Endodermal cell (in vitro differentiated cells): ENCODE measurements around the gene RETNLB. TPM values are rescaled to one million over a fixed set of nuclear protein-coding genes. Genes with fewer than 3 reads are reported as not detected.

Source experiments
- DNase-seq: peaks from one replicate; pipeline ENCODE4 v3.0.0-alpha.2; 2017
- H3K27ac ChIP-seq: 2 replicates; pipeline ENCODE4 v1.5.1; 2013; ENCODE audit warnings: mild to moderate bottlenecking, low read depth, low read length, moderate library complexity
- H3K27me3 ChIP-seq: 2 replicates; pipeline ENCODE4 v1.6.1; 2013; ENCODE audit warnings: mild to moderate bottlenecking, low read length, moderate library complexity; ENCODE audit not compliant: insufficient read depth, control insufficient read depth, poor library complexity, severe bottlenecking
- H3K36me3 ChIP-seq: 2 replicates; pipeline ENCODE4 v1.7.0; 2013; ENCODE audit warnings: mild to moderate bottlenecking, low read length, moderate library complexity; ENCODE audit not compliant: control insufficient read depth, insufficient read depth
- H3K4me1 ChIP-seq: one replicate; pipeline ENCODE4 v1.7.0; 2013; ENCODE audit warnings: low read length; ENCODE audit not compliant: control insufficient read depth, insufficient read depth
- H3K4me3 ChIP-seq: 2 replicates; pipeline ENCODE4 v1.5.1; 2013; ENCODE audit warnings: mild to moderate bottlenecking, low read length, moderate library complexity
- H3K9ac ChIP-seq: 2 replicates; pipeline ENCODE4 v1.6.1; 2013; ENCODE audit warnings: mild to moderate bottlenecking, low read length, moderate library complexity; ENCODE audit not compliant: poor library complexity, severe bottlenecking; ENCODE audit errors: extremely low read depth
- H3K9me3 ChIP-seq: 2 replicates; pipeline ENCODE4 v1.6.1; 2013; ENCODE audit warnings: mild to moderate bottlenecking, low read length, moderate library complexity; ENCODE audit not compliant: control insufficient read depth
- H3K27ac Mint-ChIP-seq: 2 replicates; pipeline ENCODE4 v1.8.0; 2020; ENCODE audit warnings: mixed read lengths
- H3K27me3 Mint-ChIP-seq: 2 replicates; pipeline ENCODE4 v1.8.0; 2021; ENCODE audit warnings: mild to moderate bottlenecking, mixed read lengths; ENCODE audit not compliant: insufficient read depth
- H3K36me3 Mint-ChIP-seq: 2 replicates; pipeline ENCODE4 v1.8.0; 2020; ENCODE audit warnings: low read depth, mixed read lengths
- H3K4me1 Mint-ChIP-seq: 2 replicates; pipeline ENCODE4 v1.8.0; 2020; ENCODE audit warnings: mixed read lengths
- H3K4me3 Mint-ChIP-seq: 2 replicates; pipeline ENCODE4 v1.8.0; 2020; ENCODE audit warnings: mild to moderate bottlenecking, moderate library complexity, mixed read lengths
- H3K9me3 Mint-ChIP-seq: 2 replicates; pipeline ENCODE4 v1.8.0; 2020; ENCODE audit warnings: mild to moderate bottlenecking, mixed read lengths
- WGBS, 2 experiments: methylation state at CpG; one replicate each; pipeline versions ENCODE4 v1.1.5 to v1.1.7; 2013; ENCODE audit warnings: missing lambda C conversion rate in 2 of 2, mixed read lengths in 1 of 2; ENCODE audit not compliant: insufficient coverage in 1 of 2, insufficient read length in 1 of 2; 5-methylcytosine and 5-hydroxymethylcytosine counted together
- total RNA-seq, 2 donors: library from RNA; stranded (reverse); fragmentation: NEBNext Ultra II Directional in 1 of 2; extraction: Animal tissue kit (Norgen Biotek cat#: 25700) in 1 of 2; gene quantifications; 2 replicates in 1 of 2; 3 replicates in 1 of 2; pipeline ENCODE4 v1.2.1, GENCODE V29; 2021
- TF ChIP-seq, protein P1 (sequence below): fragments of 200-600 bp; sonication (generic); conservative IDR thresholded peaks from 2 replicates; pipeline ENCODE4 v1.5.0; 2021; ENCODE audit warnings: antibody characterized with exemption, mild to moderate bottlenecking

RETNLB gene
- total RNA-seq, 2 donors from 2014 or later: not detected

DNA sequence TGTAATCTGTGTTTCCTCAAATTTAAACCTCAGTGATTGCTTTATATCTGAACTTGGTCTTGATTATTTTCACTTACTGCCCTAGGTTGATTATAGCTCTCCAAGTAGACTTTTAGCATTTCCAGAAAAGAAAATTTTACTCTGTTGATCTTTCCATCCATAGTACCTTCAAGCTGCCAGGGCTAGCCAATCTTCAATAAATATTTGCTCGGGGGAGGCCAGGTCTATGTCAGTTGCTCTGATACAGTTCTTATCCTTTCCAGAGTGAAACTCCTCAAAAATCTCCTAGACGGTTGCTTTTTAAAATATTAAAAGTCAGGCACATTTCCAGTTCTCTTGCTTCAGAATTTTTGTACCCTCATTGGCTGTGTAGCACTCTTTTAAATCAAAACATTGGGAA is 38.8 kb downstream of the RETNLB start:
- H3K9ac ChIP-seq: no peak overlapping the region
- no peak overlapping the region for H3K27ac Mint-ChIP-seq
- peaks cover 2% of the 10 kb centered on the region for H3K9me3 Mint-ChIP-seq
- H3K27me3 ChIP-seq: no peaks in the 10 kb centered on the region
- no peaks in the 10 kb centered on the region for H3K36me3 ChIP-seq
- no peak for DNase-seq
- no peak overlapping the region for H3K4me3 ChIP-seq
- peaks cover 7% of the 10 kb centered on the region for H3K4me1 ChIP-seq
- no peak overlapping the region for H3K27ac ChIP-seq
- TF ChIP-seq, protein P1, sequence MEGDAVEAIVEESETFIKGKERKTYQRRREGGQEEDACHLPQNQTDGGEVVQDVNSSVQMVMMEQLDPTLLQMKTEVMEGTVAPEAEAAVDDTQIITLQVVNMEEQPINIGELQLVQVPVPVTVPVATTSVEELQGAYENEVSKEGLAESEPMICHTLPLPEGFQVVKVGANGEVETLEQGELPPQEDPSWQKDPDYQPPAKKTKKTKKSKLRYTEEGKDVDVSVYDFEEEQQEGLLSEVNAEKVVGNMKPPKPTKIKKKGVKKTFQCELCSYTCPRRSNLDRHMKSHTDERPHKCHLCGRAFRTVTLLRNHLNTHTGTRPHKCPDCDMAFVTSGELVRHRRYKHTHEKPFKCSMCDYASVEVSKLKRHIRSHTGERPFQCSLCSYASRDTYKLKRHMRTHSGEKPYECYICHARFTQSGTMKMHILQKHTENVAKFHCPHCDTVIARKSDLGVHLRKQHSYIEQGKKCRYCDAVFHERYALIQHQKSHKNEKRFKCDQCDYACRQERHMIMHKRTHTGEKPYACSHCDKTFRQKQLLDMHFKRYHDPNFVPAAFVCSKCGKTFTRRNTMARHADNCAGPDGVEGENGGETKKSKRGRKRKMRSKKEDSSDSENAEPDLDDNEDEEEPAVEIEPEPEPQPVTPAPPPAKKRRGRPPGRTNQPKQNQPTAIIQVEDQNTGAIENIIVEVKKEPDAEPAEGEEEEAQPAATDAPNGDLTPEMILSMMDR: no peak
- 92% methylated on average over 2 of the region's 2 CpGs; no CpG with 5 or more reads in 1 of the 2 experiments for WGBS, 2 experiments
- peaks cover 22% of the 10 kb centered on the region for H3K4me1 Mint-ChIP-seq
- H3K4me3 Mint-ChIP-seq: no peak overlapping the region
- no peaks in the 10 kb centered on the region for H3K27me3 Mint-ChIP-seq
- no peaks in the 10 kb centered on the region for H3K9me3 ChIP-seq
- no peaks in the 10 kb centered on the region for H3K36me3 Mint-ChIP-seq

DNA sequence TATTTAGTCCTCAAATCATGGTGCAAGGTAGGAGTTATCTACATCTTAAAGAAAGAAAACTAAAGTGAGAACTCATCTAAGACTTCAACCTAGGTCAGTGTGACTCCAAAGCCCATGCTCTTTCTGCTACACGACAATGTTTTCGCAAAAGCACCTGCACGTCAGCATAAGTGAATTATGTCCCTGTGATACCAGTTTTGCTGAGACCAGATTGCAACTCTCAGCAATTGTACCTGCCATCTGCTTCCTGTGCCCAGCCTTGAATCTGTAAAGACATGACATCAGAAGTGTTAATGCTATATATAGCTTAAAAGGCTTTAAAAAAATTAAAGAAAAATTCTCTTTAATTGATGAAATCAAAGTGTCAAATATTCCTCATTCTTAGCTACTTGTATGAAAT is 43.4 kb downstream of the RETNLB start:
- no peaks in the 10 kb centered on the region for H3K9me3 ChIP-seq
- Mint-ChIP-seq H3K27me3 (no peaks in the 10 kb centered on the region), H3K27ac (no peak overlapping the region), H3K4me3 (no peak overlapping the region), H3K4me1 (peaks cover 13% of the 10 kb centered on the region), H3K36me3 (no peaks in the 10 kb centered on the region), H3K9me3 (no peaks in the 10 kb centered on the region)
- TF ChIP-seq, protein P1: no peak
- 85 to 95% methylated on average over 3 of the region's 3 CpGs for WGBS, 2 experiments
- H3K4me1 ChIP-seq: peaks cover 7% of the 10 kb centered on the region
- no peaks in the 10 kb centered on the region for H3K27me3 ChIP-seq
- H3K4me3 ChIP-seq: no peak overlapping the region
- no peak for DNase-seq
- H3K9ac ChIP-seq: no peak overlapping the region
- H3K36me3 ChIP-seq: no peaks in the 10 kb centered on the region
- H3K27ac ChIP-seq: no peak overlapping the region

DNA sequence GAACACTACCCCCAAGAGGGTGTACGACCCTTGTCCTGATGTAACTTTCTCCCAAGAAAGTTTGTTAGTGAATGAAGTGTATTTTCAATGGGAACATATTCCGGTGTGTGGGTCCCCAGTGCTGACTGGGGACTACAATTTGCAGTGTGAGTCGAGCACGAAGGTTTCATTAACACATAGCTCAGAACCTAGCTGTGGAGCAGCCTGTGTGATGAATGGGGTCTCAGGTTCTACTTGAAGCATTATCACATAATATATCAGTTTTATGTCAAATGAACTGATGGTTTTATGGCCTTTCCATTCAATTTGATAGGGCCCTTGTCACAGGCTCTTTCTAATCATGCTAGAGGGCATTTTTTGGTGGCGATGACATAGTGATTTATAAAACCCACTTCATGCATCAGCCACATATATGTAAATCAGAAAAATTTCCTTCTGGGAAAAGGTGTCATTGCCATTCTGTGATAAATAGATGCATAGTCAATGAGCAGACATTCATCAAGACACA is 44.1 kb downstream of the RETNLB start:
- Histone ChIP-seq H3K9me3 (no peaks in the 10 kb centered on the region), H3K4me3 (no peak overlapping the region), H3K4me1 (peaks cover 5% of the 10 kb centered on the region), H3K9ac (no peak overlapping the region), H3K36me3 (no peaks in the 10 kb centered on the region), H3K27me3 (no peaks in the 10 kb centered on the region), H3K27ac (no peak overlapping the region)
- no peak overlapping the region for H3K27ac Mint-ChIP-seq
- H3K4me1 Mint-ChIP-seq: peaks cover 5% of the 10 kb centered on the region
- DNase-seq: no peak
- TF ChIP-seq, protein P1: no peak
- no peaks in the 10 kb centered on the region for H3K36me3 Mint-ChIP-seq
- no peak overlapping the region for H3K4me3 Mint-ChIP-seq
- no peaks in the 10 kb centered on the region for H3K27me3 Mint-ChIP-seq
- no peaks in the 10 kb centered on the region for H3K9me3 Mint-ChIP-seq
- WGBS, 2 experiments: 92% methylated on average over 5 of the region's 5 CpGs; no CpG with 5 or more reads in 1 of the 2 experiments

Other genes starting within 250 kb of the RETNLB start
- gene MYH15, start 246.8 kb downstream of the RETNLB start, total RNA-seq: under 1 TPM; 0.07 to 0.15 TPM
- 10 to 100 TPM; 30.3 to 43.6 TPM for gene CIP2A, start 168.0 kb downstream of the RETNLB start, total RNA-seq
- 10 to 100 TPM; 24.2 to 40.8 TPM for gene DZIP3, start 167.7 kb downstream of the RETNLB start, total RNA-seq
- gene TRAT1, start 65.4 kb upstream of the RETNLB start, total RNA-seq: not detected
- gene GUCA1C, start 196.5 kb upstream of the RETNLB start, total RNA-seq: not detected